A549 (cell line): ENCODE results near the gene UHRF1. TPM values are rescaled to one million over a fixed set of nuclear protein-coding genes. Genes with fewer than 3 reads are reported as not detected.

Experiments
- ATAC-seq, 2 experiments: fragments of 200-7000 bp in 1 of 2; fragments of >200 bp in 1 of 2; cut with Nextera tagmentation in 1 of 2; cut with Tn5 transposase in 1 of 2; 3 replicates each; pipeline versions ENCODE4 v1.8.0 to v1.9.1; 2018 to 2020; ENCODE audit warnings: mild to moderate bottlenecking in 1 of 2, moderate library complexity in 1 of 2
- CTCF ChIA-PET: fragments of 300-600 bp; sonication (Branson Sonifier 250); formaldehyde crosslinking; extraction: SDS; loops from one replicate; lab custom pipeline; 2021; ENCODE audit warnings: antibody characterized with exemption, inconsistent platforms; lab: Yijun Ruan, JAX
- POLR2A ChIA-PET: fragments of 350-600 bp; formaldehyde crosslinking; extraction: SDS; loops from one replicate; lab custom pipeline; 2021; ENCODE audit warnings: antibody characterized with exemption, inconsistent platforms; lab: Yijun Ruan, JAX
- DNase-seq, 2 experiments: peaks; one replicate each; pipeline versions ENCODE4 v3.0.0 to v3.0.0-alpha.2; 2011 to 2016; ENCODE audit warnings: low read depth in 1 of 2, low spot score in 1 of 2
- FAIRE-seq: peaks from 2 replicates; lab custom pipeline; 2011; peaks lifted over from hg19 to GRCh38; lab: Jason Lieb, UNC
- H3K27ac ChIP-seq, 2 experiments: fragments of >200 bp; sonication (Bioruptor Twin); formaldehyde crosslinking; 3 replicates each; pipeline ENCODE4 v1.5.1; 2016 to 2017
- H3K4me1 ChIP-seq: fragments of >200 bp; sonication (Bioruptor Twin); formaldehyde crosslinking; 3 replicates; pipeline ENCODE4 v1.6.1; 2016
- H3K4me2 ChIP-seq: fragments of >200 bp; sonication (Bioruptor Twin); formaldehyde crosslinking; 3 replicates; pipeline ENCODE4 v1.6.1; 2016
- H3K4me3 ChIP-seq: fragments of >200 bp; sonication (Bioruptor Twin); formaldehyde crosslinking; 3 replicates; pipeline ENCODE4 v1.5.1; 2016
- H3K9me3 ChIP-seq: fragments of >200 bp; sonication (Bioruptor Twin); formaldehyde crosslinking; 3 replicates; pipeline ENCODE4 v1.6.1; 2016
- ATOH8 ChIP-seq: fragments of 250-450 bp; sonication (Bioruptor Pico); IDR thresholded peaks from 2 replicates; pipeline ENCODE4 v1.5.0; 2020; ENCODE audit warnings: low read depth, mild to moderate bottlenecking, moderate library complexity
- BHLHE40 ChIP-seq: IDR thresholded peaks from 2 replicates; pipeline ENCODE4 v1.6.1; 2012; ENCODE audit warnings: low read depth, low read length, inconsistent platforms
- CBX2 ChIP-seq: fragments of 200-600 bp; sonication (generic); IDR thresholded peaks from 2 replicates; pipeline ENCODE4 v1.6.1; 2016; ENCODE audit warnings: low read depth, mild to moderate bottlenecking, borderline replicate concordance
- CBX8 ChIP-seq: fragments of 200-600 bp; sonication (generic); IDR thresholded peaks from 2 replicates; pipeline ENCODE4 v1.6.1; 2016
- CEBPB ChIP-seq, 2 experiments: fragments of >200 bp in 1 of 2; sonication (Bioruptor Twin) in 1 of 2; formaldehyde crosslinking in 1 of 2; IDR thresholded peaks; 2 replicates each; pipeline ENCODE4 v1.6.1; 2012 to 2016
- CHD2 ChIP-seq: fragments of 150-350 bp; IDR thresholded peaks from 2 replicates; pipeline ENCODE4 v1.6.1; 2014; ENCODE audit warnings: low read length; ENCODE audit not compliant: partially characterized antibody
- CHD4 ChIP-seq: fragments of 200-600 bp; sonication (generic); IDR thresholded peaks from 2 replicates; pipeline ENCODE4 v1.6.1; 2016; ENCODE audit warnings: antibody characterized with exemption, mild to moderate bottlenecking, borderline replicate concordance
- EHF ChIP-seq: fragments of 250-450 bp; sonication (Bioruptor Pico); IDR thresholded peaks from 2 replicates; pipeline ENCODE4 v1.5.0; 2020; ENCODE audit warnings: mild to moderate bottlenecking
- FOXS1 ChIP-seq: fragments of 250-450 bp; sonication (Bioruptor Pico); IDR thresholded peaks from 2 replicates; pipeline ENCODE4 v1.5.0; 2020; ENCODE audit warnings: mild to moderate bottlenecking, moderate library complexity
- HDAC2 ChIP-seq: fragments of 200-600 bp; sonication (generic); IDR thresholded peaks from 2 replicates; pipeline ENCODE4 v1.6.1; 2016
- HEYL ChIP-seq: fragments of 250-450 bp; sonication (Bioruptor Pico); IDR thresholded peaks from 2 replicates; pipeline ENCODE4 v1.8.0; 2021; ENCODE audit warnings: mild to moderate bottlenecking, moderate library complexity
- HMGXB4 ChIP-seq: fragments of 250-450 bp; sonication (Bioruptor Pico); IDR thresholded peaks from 2 replicates; pipeline ENCODE4 v1.5.0; 2021; ENCODE audit warnings: mild to moderate bottlenecking, moderate library complexity, borderline replicate concordance
- HOXA7 ChIP-seq: fragments of 250-450 bp; sonication (Bioruptor Pico); IDR thresholded peaks from 2 replicates; pipeline ENCODE4 v1.5.0; 2020; ENCODE audit warnings: mild to moderate bottlenecking, moderate library complexity
- HOXB13 ChIP-seq: fragments of 250-450 bp; sonication (Bioruptor Pico); IDR thresholded peaks from 2 replicates; pipeline ENCODE4 v1.5.0; 2020; ENCODE audit warnings: low read depth, mild to moderate bottlenecking, moderate library complexity
- HOXB5 ChIP-seq: fragments of 250-450 bp; sonication (Bioruptor Pico); IDR thresholded peaks from 2 replicates; pipeline ENCODE4 v1.5.0; 2020; ENCODE audit warnings: mild to moderate bottlenecking, moderate library complexity
- JUNB ChIP-seq: fragments of >200 bp; sonication (Bioruptor Twin); formaldehyde crosslinking; IDR thresholded peaks from 2 replicates; pipeline ENCODE4 v1.6.1; 2016
- NPAS2 ChIP-seq: fragments of 250-450 bp; sonication (Bioruptor Pico); IDR thresholded peaks from 2 replicates; pipeline ENCODE4 v1.8.0; 2022; ENCODE audit warnings: mild to moderate bottlenecking, moderate library complexity, borderline replicate concordance
- NR3C1 ChIP-seq: fragments of >200 bp; sonication (Bioruptor Twin); formaldehyde crosslinking; IDR thresholded peaks from 3 replicates; pipeline ENCODE4 v1.6.1; 2017
- PBX3 ChIP-seq: IDR thresholded peaks from 2 replicates; pipeline ENCODE4 v1.6.1; 2012
- RAD21 ChIP-seq, 2 experiments: fragments of >200 bp in 1 of 2; sonication (Bioruptor Twin) in 1 of 2; formaldehyde crosslinking in 1 of 2; IDR thresholded peaks in 1 of 2; conservative IDR thresholded peaks in 1 of 2; 2 replicates in 1 of 2; 3 replicates in 1 of 2; pipeline ENCODE4 v1.6.1; 2012 to 2018; ENCODE audit warnings: inconsistent platforms in 1 of 2
- RARB ChIP-seq: fragments of 250-450 bp; sonication (Bioruptor Pico); IDR thresholded peaks from 2 replicates; pipeline ENCODE4 v1.8.0; 2021; ENCODE audit warnings: mild to moderate bottlenecking, moderate library complexity
- RCOR1 ChIP-seq: fragments of 150-350 bp; IDR thresholded peaks from 2 replicates; pipeline ENCODE4 v1.6.1; 2014; ENCODE audit warnings: antibody characterized with exemption, low read length, low read depth
- RFX5 ChIP-seq: fragments of 450-650 bp; IDR thresholded peaks from 2 replicates; pipeline ENCODE4 v1.7.1; 2014; ENCODE audit warnings: antibody characterized with exemption, mild to moderate bottlenecking, moderate library complexity
- RNF2 ChIP-seq: fragments of 200-600 bp; sonication (generic); IDR thresholded peaks from 2 replicates; pipeline ENCODE4 v1.6.1; 2016; ENCODE audit warnings: low read depth, mild to moderate bottlenecking, antibody characterized with exemption, moderate library complexity, borderline replicate concordance
- SMC3 ChIP-seq: fragments of >200 bp; sonication (Bioruptor Twin); formaldehyde crosslinking; IDR thresholded peaks from 3 replicates; pipeline ENCODE4 v1.6.1; 2018; ENCODE audit warnings: inconsistent platforms
- SREBF2 ChIP-seq: fragments of 450-650 bp; IDR thresholded peaks from 2 replicates; pipeline ENCODE4 v1.6.1; 2014; ENCODE audit warnings: mild to moderate bottlenecking, moderate library complexity
- TP53 ChIP-seq: fragments of 250-450 bp; sonication (Bioruptor Pico); IDR thresholded peaks from 2 replicates; pipeline ENCODE4 v1.5.0; 2021; ENCODE audit warnings: mild to moderate bottlenecking, moderate library complexity
- ZFP36 ChIP-seq: fragments of 450-650 bp; IDR thresholded peaks from 2 replicates; pipeline ENCODE4 v1.6.1; 2014; ENCODE audit warnings: borderline replicate concordance; ENCODE audit not compliant: partially characterized antibody
- ZNF302 ChIP-seq: fragments of 250-450 bp; sonication (Bioruptor Pico); IDR thresholded peaks from 2 replicates; pipeline ENCODE4 v1.9.0; 2021; ENCODE audit warnings: inconsistent platforms, mild to moderate bottlenecking, moderate library complexity
- WGBS: methylation state at CpG from one replicate; pipeline ENCODE4 v1.1.6; 2017; ENCODE audit errors: missing lambda C conversion rate; 5-methylcytosine and 5-hydroxymethylcytosine counted together
- polyA plus RNA-seq, 4 experiments: library from polyadenylated mRNA; depleted of rRNA in 3 of 4; stranded (reverse); fragments of >200 nt; fragmentation: RNase III in 1 of 4; extraction: RNeasy Plus Mini Kit Qiagen cat#74134 plus additional on column Dnase treatment in 1 of 4; gene quantifications; 2 replicates in 3 of 4; 3 replicates in 1 of 4; pipeline ENCODE4 v1.2.3, GENCODE V29; 2011 to 2017
- TF ChIP-seq, protein P1 (sequence below): fragments of >200 bp; sonication (Bioruptor Twin); formaldehyde crosslinking; IDR thresholded peaks from 3 replicates; pipeline ENCODE4 v1.5.1; 2016
- TF ChIP-seq, protein P2 (sequence below): fragments of >200 bp; sonication (Bioruptor Twin); formaldehyde crosslinking; IDR thresholded peaks from 2 replicates; pipeline ENCODE4 v1.6.1; 2016

The UHRF1 gene
- polyA plus RNA-seq, 2 of the 4 experiments (the other 2 are of a cell fraction), result 7.2 to 52.3 TPM

DNA sequence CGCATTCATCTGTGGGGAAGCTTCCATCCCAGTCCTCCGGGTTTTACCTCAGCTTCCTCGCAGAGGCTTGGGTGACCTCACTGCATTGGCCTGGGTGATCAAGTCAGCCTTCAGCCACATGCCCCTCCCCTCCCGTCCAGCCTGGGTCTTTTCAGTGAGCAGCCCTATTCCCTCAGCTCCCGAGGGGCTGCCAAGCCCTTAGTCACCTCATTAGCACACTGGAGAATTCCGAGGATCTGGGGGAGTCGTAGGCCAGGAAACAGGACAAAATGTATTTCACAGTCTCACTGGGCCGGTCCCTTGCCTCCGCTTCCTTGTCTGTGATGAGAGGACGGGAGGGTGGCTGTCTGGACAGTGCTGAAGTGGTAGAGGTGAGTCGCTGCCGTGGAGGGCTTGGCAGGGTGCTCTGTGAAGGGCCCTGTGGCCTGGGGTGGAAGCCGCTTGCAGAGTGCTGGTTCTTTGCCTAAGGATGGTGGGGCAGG lies 79.5 kb downstream of the UHRF1 start:
- no peak for FAIRE-seq
- CTCF ChIA-PET, result interaction anchor here (0.7 to 1.8 kb wide), 5 partner anchors 13 to 58 kb away, joined by 3 to 7 read pairs (median 4); no protein-coding TSS in a partner anchor
- H3K4me3 ChIP-seq, result no peak overlapping the region
- no peak for TF ChIP-seq CEBPB (IDR thresholded peaks at IDR 0.05)
- TF ChIP-seq PBX3, result no peak
- TF ChIP-seq SREBF2, result no peak
- no peak for TF ChIP-seq RFX5
- TF ChIP-seq, protein P1, sequence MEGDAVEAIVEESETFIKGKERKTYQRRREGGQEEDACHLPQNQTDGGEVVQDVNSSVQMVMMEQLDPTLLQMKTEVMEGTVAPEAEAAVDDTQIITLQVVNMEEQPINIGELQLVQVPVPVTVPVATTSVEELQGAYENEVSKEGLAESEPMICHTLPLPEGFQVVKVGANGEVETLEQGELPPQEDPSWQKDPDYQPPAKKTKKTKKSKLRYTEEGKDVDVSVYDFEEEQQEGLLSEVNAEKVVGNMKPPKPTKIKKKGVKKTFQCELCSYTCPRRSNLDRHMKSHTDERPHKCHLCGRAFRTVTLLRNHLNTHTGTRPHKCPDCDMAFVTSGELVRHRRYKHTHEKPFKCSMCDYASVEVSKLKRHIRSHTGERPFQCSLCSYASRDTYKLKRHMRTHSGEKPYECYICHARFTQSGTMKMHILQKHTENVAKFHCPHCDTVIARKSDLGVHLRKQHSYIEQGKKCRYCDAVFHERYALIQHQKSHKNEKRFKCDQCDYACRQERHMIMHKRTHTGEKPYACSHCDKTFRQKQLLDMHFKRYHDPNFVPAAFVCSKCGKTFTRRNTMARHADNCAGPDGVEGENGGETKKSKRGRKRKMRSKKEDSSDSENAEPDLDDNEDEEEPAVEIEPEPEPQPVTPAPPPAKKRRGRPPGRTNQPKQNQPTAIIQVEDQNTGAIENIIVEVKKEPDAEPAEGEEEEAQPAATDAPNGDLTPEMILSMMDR, result no peak
- no peak for TF ChIP-seq SMC3
- TF ChIP-seq TP53 (CRISPR knock-in tag), result no peak
- TF ChIP-seq HMGXB4 (CRISPR knock-in tag), result no peak
- TF ChIP-seq, protein P2, sequence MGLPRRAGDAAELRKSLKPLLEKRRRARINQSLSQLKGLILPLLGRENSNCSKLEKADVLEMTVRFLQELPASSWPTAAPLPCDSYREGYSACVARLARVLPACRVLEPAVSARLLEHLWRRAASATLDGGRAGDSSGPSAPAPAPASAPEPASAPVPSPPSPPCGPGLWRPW, result no peak
- no peak for TF ChIP-seq RNF2
- no peak for TF ChIP-seq HEYL (CRISPR knock-in tag)
- TF ChIP-seq CBX2, result no peak
- no peak for TF ChIP-seq CBX8
- TF ChIP-seq, all 56 proteins: peak for 0
- ATAC-seq, result peak; percentile 42 to 69; a peak in 3 of 6 replicates
- Histone ChIP-seq H3K4me2 (no peak overlapping the region), H3K27ac (peak overlapping the region in 1 of 2 experiments; percentile 53; a peak in 1 of 6 replicates), H3K4me1 (peaks cover 5% of the 10 kb centered on the region; the same call in 1 of the 3 replicates), H3K9me3 (no peaks in the 10 kb centered on the region)
- WGBS, result 62% methylated on average over 6 of the region's 13 CpGs
- DNase-seq, result no peak
- POLR2A ChIA-PET, result no interaction called here

- no peak for ATAC-seq
- no peak for FAIRE-seq
- Histone ChIP-seq H3K4me2 (no peak overlapping the region), H3K9me3 (no peaks in the 10 kb centered on the region), H3K27ac (no peak overlapping the region), H3K4me1 (peaks cover 5% of the 10 kb centered on the region; the same call in 1 of the 3 replicates)
- 85% methylated on average over 7 of the region's 7 CpGs for WGBS
- POLR2A ChIA-PET, result no interaction called here
- CTCF ChIA-PET, result interaction anchor here (0.8 to 1.2 kb wide), 2 partner anchors 11 to 40 kb away, joined by 3 read pairs; no protein-coding TSS in a partner anchor
- TF ChIP-seq EHF (CRISPR knock-in tag), result no peak
- TF ChIP-seq HOXB13, result no peak
- no peak for TF ChIP-seq HOXB5 (CRISPR knock-in tag)
- TF ChIP-seq ZFP36, result no peak
- TF ChIP-seq RAD21 (conservative IDR thresholded peaks at IDR 0.05 in 1 of 2, IDR thresholded peaks at IDR 0.05 in 1 of 2), result no peak
- TF ChIP-seq NPAS2 (CRISPR knock-in tag), result no peak
- TF ChIP-seq CHD2, result no peak
- no peak for TF ChIP-seq ZNF302 (CRISPR knock-in tag)
- no peak for TF ChIP-seq HDAC2
- no peak for TF ChIP-seq BHLHE40
- TF ChIP-seq RCOR1, result no peak
- no peak for TF ChIP-seq HOXA7 (CRISPR knock-in tag)
- TF ChIP-seq CHD4, result no peak
- TF ChIP-seq PBX3, result no peak
- no peak for TF ChIP-seq FOXS1 (CRISPR knock-in tag)
- no peak for TF ChIP-seq ATOH8 (CRISPR knock-in tag)
- no peak for TF ChIP-seq RARB (CRISPR knock-in tag)
- TF ChIP-seq NR3C1, result no peak
- TF ChIP-seq JUNB, result no peak
- TF ChIP-seq RFX5, result no peak
- TF ChIP-seq, all 56 proteins: peak for 0
- H3K4me3 ChIP-seq, result no peak overlapping the region
- DNase-seq, result no peak
These were observed 81.0 kb downstream of the UHRF1 start for GRCh38 chr19:4990306-4990705.
